NCI-H1105 treated with DMSO at 0.1 percent for 48 hours (cell line): ENCODE results near the gene RNF151.
"Not testable (repeated sequence)": the region's sequence is repeated elsewhere in the genome, so short reads cannot be mapped to it uniquely, and the experiment has no call there.

Experiments used
- DNase-seq: peaks from one replicate; lab custom pipeline; 2025; lab: John Stamatoyannopoulos, UW

Gene RNF151

GRCh38 chr16:1966460-1966859 lies at the start of gene RNF151:
TSS of gene RNF151 (plus strand) at chr16:1966856. CDS start at chr16:1966882, 26 bp downstream.
- DNase-seq, result no peak

GRCh38 chr16:1917056-1917664 lies 49.5 kb upstream of the RNF151 start:
- no peak for DNase-seq

GRCh38 chr16:1917665-1918350 lies 48.8 kb upstream of the RNF151 start:
- no peak for DNase-seq

GRCh38 chr16:1918351-1919326 lies 48.0 kb upstream of the RNF151 start, which contains the start of gene HS3ST6:
TSS of gene HS3ST6 (minus strand) at chr16:1918415. CDS start at chr16:1918323, 92 bp downstream.
- DNase-seq, result no peak

GRCh38 chr16:1919327-1919998 lies 47.2 kb upstream of the RNF151 start:
- DNase-seq, result no peak

- DNase-seq, result not testable (repeated sequence)
Observed at GRCh38 chr16:1920122-1920521, 46.5 kb upstream of the RNF151 start.

GRCh38 chr16:1920727-1921171 lies 45.9 kb upstream of the RNF151 start:
- DNase-seq, result no peak

GRCh38 chr16:1922357-1922756 lies 44.3 kb upstream of the RNF151 start:
- no peak for DNase-seq

- DNase-seq, result no peak
Observed at GRCh38 chr16:1923299-1924034, 43.2 kb upstream of the RNF151 start.

- DNase-seq, result no peak
Observed at GRCh38 chr16:1924095-1924494, 42.6 kb upstream of the RNF151 start.

GRCh38 chr16:1926271-1926670 lies 40.4 kb upstream of the RNF151 start:
- DNase-seq, result no peak

GRCh38 chr16:1929105-1929504 lies 37.6 kb upstream of the RNF151 start:
- peak; percentile 35 for DNase-seq

GRCh38 chr16:1929578-1930337 lies 36.9 kb upstream of the RNF151 start:
- DNase-seq, result peak; percentile 58

- no peak for DNase-seq
Observed at GRCh38 chr16:1930338-1930720, 36.3 kb upstream of the RNF151 start.

- no peak for DNase-seq
Observed at GRCh38 chr16:1932050-1933028, 34.3 kb upstream of the RNF151 start.

GRCh38 chr16:1933097-1933661 lies 33.5 kb upstream of the RNF151 start:
- DNase-seq, result no peak

- DNase-seq, result no peak
Observed at GRCh38 chr16:1936945-1937479, 29.6 kb upstream of the RNF151 start.

- no peak for DNase-seq
Observed at GRCh38 chr16:1938316-1938715, 28.3 kb upstream of the RNF151 start.

- DNase-seq, result no peak
Observed at GRCh38 chr16:1938910-1939309, 27.7 kb upstream of the RNF151 start.
